Kidney glomerular epithelial cell (primary cell): ENCODE results near the gene RESF1.

Experiments
- DNase-seq: peaks from one replicate; lab custom pipeline; 2025; lab: John Stamatoyannopoulos, UW

RESF1 gene

GRCh38 chr12:32005496-32006125 is 46.4 kb downstream of the RESF1 start:
- no peak for DNase-seq
